ENCODE data around the gene FBN3.

FBN3 gene

DNA sequence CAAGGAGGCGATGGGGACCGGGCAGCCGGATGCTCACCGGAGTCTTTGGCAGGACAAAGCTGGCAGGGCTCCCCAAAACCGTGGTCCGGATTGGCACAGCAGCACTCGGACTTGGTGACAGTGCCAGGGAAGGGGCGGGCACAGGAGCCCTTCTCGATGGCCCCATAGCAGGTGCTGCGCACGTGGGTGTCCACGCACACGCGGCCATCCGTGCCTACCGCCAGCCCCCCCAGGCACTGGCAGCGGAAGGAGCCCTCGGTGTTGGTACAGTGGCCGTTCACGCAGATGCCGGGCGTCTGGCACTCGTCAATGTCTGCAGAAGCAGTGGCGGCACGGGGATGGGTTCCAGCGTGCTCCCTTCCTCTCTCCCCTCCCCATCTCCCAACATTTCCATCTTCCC, 17.9 kb downstream of the FBN3 start:
- TF ChIP-seq, protein P1, sequence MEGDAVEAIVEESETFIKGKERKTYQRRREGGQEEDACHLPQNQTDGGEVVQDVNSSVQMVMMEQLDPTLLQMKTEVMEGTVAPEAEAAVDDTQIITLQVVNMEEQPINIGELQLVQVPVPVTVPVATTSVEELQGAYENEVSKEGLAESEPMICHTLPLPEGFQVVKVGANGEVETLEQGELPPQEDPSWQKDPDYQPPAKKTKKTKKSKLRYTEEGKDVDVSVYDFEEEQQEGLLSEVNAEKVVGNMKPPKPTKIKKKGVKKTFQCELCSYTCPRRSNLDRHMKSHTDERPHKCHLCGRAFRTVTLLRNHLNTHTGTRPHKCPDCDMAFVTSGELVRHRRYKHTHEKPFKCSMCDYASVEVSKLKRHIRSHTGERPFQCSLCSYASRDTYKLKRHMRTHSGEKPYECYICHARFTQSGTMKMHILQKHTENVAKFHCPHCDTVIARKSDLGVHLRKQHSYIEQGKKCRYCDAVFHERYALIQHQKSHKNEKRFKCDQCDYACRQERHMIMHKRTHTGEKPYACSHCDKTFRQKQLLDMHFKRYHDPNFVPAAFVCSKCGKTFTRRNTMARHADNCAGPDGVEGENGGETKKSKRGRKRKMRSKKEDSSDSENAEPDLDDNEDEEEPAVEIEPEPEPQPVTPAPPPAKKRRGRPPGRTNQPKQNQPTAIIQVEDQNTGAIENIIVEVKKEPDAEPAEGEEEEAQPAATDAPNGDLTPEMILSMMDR (IDR thresholded peaks at IDR 0.05; ENCODE audit: low read depth, low read length, missing control alignments), result no peak
- no peak overlapping the region for H3K4me3 ChIP-seq (ENCODE audit: low read depth, low read length)
- DNase-seq (ENCODE audit: low read depth), result no peak

DNA sequence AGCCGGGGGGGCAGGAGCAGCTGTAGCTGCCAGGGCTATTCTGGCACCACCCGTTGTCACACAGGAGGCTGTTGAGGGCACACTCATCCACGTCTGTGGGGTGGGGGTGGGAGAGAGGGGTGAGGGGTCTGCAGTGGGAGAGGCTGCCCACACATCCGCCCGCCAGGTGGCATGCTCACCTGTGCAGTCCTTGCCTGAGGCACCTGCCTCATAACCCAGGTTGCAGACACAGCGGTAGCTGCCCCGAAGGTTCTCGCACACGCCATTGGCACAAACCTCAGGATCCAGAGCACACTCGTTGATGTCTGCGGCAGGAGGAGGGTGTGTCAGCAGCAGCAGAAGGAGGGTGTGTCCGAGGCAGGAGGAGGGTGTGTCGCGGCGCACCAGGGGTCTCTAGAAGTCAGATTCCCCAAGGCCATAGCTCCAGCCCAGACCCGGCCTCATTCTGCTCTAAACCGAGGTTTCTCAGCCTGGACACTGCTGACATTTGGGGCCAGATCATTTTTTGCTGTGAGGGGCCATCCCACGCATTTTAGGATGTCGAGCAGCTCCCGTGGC, 20.3 kb downstream of the FBN3 start:
- TF ChIP-seq, protein P1 (IDR thresholded peaks at IDR 0.05; ENCODE audit: low read depth, low read length, missing control alignments), result no peak
- H3K4me3 ChIP-seq (ENCODE audit: low read depth, low read length), result no peak overlapping the region
- DNase-seq (ENCODE audit: low read depth), result no peak

DNA sequence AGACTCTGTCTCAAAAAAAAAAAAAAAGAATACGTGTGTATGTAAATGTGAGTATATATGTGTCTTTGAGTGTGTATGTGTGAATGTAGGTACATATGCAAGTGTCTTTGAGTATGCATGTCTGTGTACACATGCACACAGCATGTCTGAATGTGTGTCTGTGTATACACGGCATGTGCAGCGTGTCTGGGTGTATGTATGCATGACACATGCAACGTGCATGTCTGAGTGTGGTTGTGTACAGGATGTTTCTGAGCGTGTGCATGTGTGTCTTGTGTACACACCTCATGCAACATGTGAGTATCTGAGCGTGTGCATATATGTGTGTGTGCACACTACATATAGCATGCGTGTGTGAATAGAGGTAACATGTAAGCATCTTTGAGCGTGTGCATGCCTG, 20.8 kb downstream of the FBN3 start:
- no peak for DNase-seq (ENCODE audit: low read depth)
- H3K4me3 ChIP-seq (ENCODE audit: low read depth, low read length), result no peak overlapping the region
- TF ChIP-seq, protein P1 (IDR thresholded peaks at IDR 0.05; ENCODE audit: low read depth, low read length, missing control alignments), result no peak

DNA sequence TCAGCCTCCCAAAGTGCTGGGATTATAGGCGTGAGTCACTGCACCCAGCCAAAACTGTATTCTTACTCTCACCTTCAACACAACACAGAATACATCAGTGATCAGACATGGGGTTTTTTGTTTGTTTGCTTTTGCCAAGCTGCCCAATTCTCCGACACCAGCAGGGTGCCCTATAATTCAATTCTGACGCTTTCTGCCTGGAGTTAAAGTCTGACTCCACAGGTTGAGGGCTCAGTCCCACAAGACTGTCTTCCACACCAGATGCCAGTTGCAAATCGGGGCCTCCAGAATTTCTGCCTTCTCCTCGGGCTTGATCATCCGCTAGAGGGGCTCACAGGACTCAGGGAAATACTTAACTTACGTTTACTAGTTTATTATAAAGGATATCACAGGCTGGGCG, 22.1 kb downstream of the FBN3 start:
- no peak overlapping the region for H3K4me3 ChIP-seq (ENCODE audit: low read depth, low read length)
- DNase-seq (ENCODE audit: low read depth), result no peak
- TF ChIP-seq, protein P1 (IDR thresholded peaks at IDR 0.05; ENCODE audit: low read depth, low read length, missing control alignments), result no peak

DNA sequence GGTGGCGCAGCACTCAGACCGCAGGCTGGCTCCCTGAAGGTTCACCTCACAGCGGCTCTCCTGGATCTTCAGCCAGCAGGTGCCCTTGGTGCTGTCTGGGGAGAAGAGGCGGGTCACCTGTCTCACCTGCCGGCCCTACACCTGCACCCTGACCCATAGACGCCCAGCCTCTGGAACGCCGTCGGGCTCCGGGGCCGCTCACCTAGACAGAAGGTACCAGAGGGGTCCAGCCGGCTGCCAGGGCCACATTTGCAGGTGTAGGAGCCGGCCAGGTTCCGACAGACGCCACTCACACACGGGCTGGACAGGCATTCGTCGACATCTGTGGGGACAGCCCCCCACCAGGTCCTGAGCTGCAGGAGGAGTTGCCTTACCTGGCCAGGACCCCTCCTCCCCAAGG, 22.9 kb downstream of the FBN3 start:
- no peak overlapping the region for H3K4me3 ChIP-seq (ENCODE audit: low read depth, low read length)
- TF ChIP-seq, protein P1 (IDR thresholded peaks at IDR 0.05; ENCODE audit: low read depth, low read length, missing control alignments), result no peak
- no peak for DNase-seq (ENCODE audit: low read depth)

DNA sequence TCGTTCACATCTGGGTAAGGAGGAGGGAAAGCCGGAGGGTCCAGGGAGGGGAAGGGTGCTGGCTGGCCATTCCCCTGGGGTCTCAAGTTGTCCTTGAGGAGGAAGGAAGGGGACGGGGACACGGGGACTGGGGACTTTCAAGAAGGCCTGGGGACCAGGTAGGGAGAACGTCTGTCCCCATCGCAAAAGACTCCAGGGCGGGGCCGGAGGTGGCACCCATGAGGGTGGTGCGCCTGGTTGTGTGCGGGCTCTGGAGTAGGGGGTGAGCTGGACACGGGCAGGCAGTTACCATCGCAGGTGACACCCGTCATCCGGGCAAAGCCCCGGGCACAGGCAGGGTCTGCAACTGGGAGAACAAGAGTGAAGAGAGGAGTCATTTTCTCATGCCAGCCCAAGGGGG, 23.4 kb downstream of the FBN3 start:
- no peak for DNase-seq (ENCODE audit: low read depth)
- TF ChIP-seq, protein P1 (IDR thresholded peaks at IDR 0.05; ENCODE audit: low read depth, low read length, missing control alignments), result no peak

DNA sequence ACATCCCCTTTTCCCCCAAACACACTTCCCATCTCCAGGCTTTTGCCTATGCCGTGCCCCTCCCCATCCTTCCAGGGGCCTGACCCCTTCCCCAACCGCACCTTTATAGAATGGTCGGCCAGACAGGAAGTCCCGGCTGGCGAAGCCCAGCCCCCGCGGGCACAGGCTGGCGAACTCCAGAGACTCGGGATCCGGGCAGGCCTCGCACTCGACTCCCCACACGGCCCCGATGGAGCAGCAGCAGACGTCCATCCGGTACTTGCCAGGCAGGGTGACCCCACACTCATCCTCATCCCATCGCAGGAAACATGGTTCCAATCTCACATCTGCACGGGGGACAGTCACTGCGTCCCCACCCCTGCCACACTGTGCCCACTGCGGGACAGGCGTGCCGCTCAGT, 25.7 kb downstream of the FBN3 start:
- no peak overlapping the region for H3K4me3 ChIP-seq (ENCODE audit: low read depth, low read length)
- DNase-seq (ENCODE audit: low read depth), result no peak
- TF ChIP-seq, protein P1 (IDR thresholded peaks at IDR 0.05; ENCODE audit: low read depth, low read length, missing control alignments), result no peak

More for the DNA sequence above, 23.4 kb downstream of the FBN3 start:
- H3K4me3 ChIP-seq (ENCODE audit: low read depth, low read length), result no peak overlapping the region

Data from GM12864 (cell line).